SK-N-SH (cell line): ENCODE measurements around the gene NUP50.

Source experiments
- EP300 ChIP-seq, 2 experiments: IDR thresholded peaks; 2 replicates each; pipeline versions ENCODE4 v1.4.0 to v1.6.1; 2012; ENCODE audit warnings: borderline replicate concordance in 1 of 2, low read depth in 1 of 2, low read length in 1 of 2
- EZH2phosphoT487 ChIP-seq: fragments of 200-600 bp; sonication (generic); IDR thresholded peaks from 2 replicates; pipeline ENCODE4 v1.6.1; 2017; ENCODE audit warnings: low read depth, mixed run types, mild to moderate bottlenecking, antibody characterized with exemption, moderate library complexity, borderline replicate concordance
- FOXM1 ChIP-seq: IDR thresholded peaks from 2 replicates; pipeline ENCODE4 v1.4.0; 2012; ENCODE audit warnings: low read depth, mild to moderate bottlenecking
- GABPA ChIP-seq: IDR thresholded peaks from 2 replicates; pipeline ENCODE4 v1.4.0; 2012; ENCODE audit warnings: low read depth, mild to moderate bottlenecking
- MAX ChIP-seq: IDR thresholded peaks from 2 replicates; pipeline ENCODE4 v1.4.0; 2012; ENCODE audit warnings: low read depth
- MXI1 ChIP-seq: IDR thresholded peaks from 2 replicates; pipeline ENCODE4 v1.6.1; 2012; ENCODE audit warnings: mild to moderate bottlenecking, low read depth, low read length, improper control_type of control experiment
- POLR2AphosphoS5 ChIP-seq: IDR thresholded peaks from 2 replicates; pipeline ENCODE4 v1.6.1; 2012; ENCODE audit warnings: low read depth, low read length
- RCOR1 ChIP-seq: fragments of 150-350 bp; IDR thresholded peaks from 2 replicates; pipeline ENCODE4 v1.6.1; 2017; ENCODE audit warnings: antibody characterized with exemption, low read length
- SIN3A ChIP-seq: IDR thresholded peaks from 2 replicates; pipeline ENCODE4 v1.6.1; 2012; ENCODE audit warnings: low read depth, mild to moderate bottlenecking, low read length, moderate library complexity, borderline replicate concordance
- SMC3 ChIP-seq: IDR thresholded peaks from 2 replicates; pipeline ENCODE4 v1.6.1; 2012; ENCODE audit warnings: low read depth, low read length, improper control_type of control experiment
- ZBTB33 ChIP-seq: IDR thresholded peaks from 2 replicates; pipeline ENCODE4 v1.4.0; 2012; ENCODE audit warnings: low read depth, borderline replicate concordance
- TF ChIP-seq, protein P1 (sequence below): fragments of 200-600 bp; sonication (generic); IDR thresholded peaks from 2 replicates; pipeline ENCODE4 v1.6.1; 2017; ENCODE audit warnings: antibody characterized with exemption, mild to moderate bottlenecking, moderate library complexity
- TF ChIP-seq, protein P2 (sequence below): IDR thresholded peaks from 2 replicates; pipeline ENCODE4 v1.6.1; 2012; ENCODE audit warnings: mild to moderate bottlenecking, low read depth, low read length, moderate library complexity

DNA sequence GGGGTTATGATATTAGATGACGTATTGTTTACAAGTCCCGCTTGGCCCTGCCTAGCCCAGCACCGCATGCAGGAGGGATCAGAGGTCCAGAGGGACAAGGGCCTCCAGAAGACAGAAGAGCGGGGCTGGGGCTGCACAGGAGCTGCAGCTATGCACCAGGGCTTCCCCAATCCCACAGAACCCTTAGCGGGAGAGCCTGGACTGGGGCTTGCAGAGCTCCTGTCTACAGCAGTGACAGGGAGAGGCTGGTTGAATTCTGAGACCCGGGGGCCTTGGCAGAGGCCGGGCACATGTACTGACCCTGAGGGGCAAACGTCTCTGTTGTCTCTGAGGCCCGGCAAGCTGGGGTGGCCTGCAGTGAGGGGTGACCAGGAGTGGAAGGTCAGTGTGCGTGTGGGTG, 70.1 kb downstream of the NUP50 start:
- TF ChIP-seq, protein P1, sequence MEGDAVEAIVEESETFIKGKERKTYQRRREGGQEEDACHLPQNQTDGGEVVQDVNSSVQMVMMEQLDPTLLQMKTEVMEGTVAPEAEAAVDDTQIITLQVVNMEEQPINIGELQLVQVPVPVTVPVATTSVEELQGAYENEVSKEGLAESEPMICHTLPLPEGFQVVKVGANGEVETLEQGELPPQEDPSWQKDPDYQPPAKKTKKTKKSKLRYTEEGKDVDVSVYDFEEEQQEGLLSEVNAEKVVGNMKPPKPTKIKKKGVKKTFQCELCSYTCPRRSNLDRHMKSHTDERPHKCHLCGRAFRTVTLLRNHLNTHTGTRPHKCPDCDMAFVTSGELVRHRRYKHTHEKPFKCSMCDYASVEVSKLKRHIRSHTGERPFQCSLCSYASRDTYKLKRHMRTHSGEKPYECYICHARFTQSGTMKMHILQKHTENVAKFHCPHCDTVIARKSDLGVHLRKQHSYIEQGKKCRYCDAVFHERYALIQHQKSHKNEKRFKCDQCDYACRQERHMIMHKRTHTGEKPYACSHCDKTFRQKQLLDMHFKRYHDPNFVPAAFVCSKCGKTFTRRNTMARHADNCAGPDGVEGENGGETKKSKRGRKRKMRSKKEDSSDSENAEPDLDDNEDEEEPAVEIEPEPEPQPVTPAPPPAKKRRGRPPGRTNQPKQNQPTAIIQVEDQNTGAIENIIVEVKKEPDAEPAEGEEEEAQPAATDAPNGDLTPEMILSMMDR = no peak
- TF ChIP-seq MAX = no peak
- no peak for TF ChIP-seq POLR2AphosphoS5
- no peak for TF ChIP-seq SIN3A
- no peak for TF ChIP-seq EP300 (IDR thresholded peaks at IDR 0.05; ENCODE audit: borderline replicate concordance in 1 of 2, low read depth in 1 of 2, low read length in 1 of 2)
- no peak for TF ChIP-seq MXI1
- TF ChIP-seq EZH2phosphoT487 = no peak
- no peak for TF ChIP-seq ZBTB33
- TF ChIP-seq, protein P2, sequence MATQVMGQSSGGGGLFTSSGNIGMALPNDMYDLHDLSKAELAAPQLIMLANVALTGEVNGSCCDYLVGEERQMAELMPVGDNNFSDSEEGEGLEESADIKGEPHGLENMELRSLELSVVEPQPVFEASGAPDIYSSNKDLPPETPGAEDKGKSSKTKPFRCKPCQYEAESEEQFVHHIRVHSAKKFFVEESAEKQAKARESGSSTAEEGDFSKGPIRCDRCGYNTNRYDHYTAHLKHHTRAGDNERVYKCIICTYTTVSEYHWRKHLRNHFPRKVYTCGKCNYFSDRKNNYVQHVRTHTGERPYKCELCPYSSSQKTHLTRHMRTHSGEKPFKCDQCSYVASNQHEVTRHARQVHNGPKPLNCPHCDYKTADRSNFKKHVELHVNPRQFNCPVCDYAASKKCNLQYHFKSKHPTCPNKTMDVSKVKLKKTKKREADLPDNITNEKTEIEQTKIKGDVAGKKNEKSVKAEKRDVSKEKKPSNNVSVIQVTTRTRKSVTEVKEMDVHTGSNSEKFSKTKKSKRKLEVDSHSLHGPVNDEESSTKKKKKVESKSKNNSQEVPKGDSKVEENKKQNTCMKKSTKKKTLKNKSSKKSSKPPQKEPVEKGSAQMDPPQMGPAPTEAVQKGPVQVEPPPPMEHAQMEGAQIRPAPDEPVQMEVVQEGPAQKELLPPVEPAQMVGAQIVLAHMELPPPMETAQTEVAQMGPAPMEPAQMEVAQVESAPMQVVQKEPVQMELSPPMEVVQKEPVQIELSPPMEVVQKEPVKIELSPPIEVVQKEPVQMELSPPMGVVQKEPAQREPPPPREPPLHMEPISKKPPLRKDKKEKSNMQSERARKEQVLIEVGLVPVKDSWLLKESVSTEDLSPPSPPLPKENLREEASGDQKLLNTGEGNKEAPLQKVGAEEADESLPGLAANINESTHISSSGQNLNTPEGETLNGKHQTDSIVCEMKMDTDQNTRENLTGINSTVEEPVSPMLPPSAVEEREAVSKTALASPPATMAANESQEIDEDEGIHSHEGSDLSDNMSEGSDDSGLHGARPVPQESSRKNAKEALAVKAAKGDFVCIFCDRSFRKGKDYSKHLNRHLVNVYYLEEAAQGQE = no peak
- no peak for TF ChIP-seq FOXM1
- TF ChIP-seq RCOR1 = no peak
- TF ChIP-seq GABPA = no peak
- no peak for TF ChIP-seq SMC3
